GM12878 (cell line): ENCODE measurements around the gene GLOD5. TPM values are rescaled to one million over a fixed set of nuclear protein-coding genes. Genes with fewer than 3 reads are reported as not detected.

Source experiments
- ATAC-seq: fragments of 200-7000 bp; cut with Tn5 transposase; 3 replicates; pipeline ENCODE4 v1.9.1; 2020; ENCODE audit warnings: mild to moderate bottlenecking, moderate library complexity
- BruUV-seq: library from RNA; stranded (reverse); fragments of 400-500 nt; replicated peaks from 2 replicates; lab custom pipeline; 2021; lab: Mats Ljungman, UMichigan
- CTCF ChIA-PET: fragments of 300-600 bp; sonication (Branson Sonifier 250); formaldehyde crosslinking; extraction: SDS; loops from one replicate; lab custom pipeline; 2021; ENCODE audit warnings: inconsistent platforms; lab: Yijun Ruan, JAX
- POLR2A ChIA-PET: fragments of 350-600 bp; formaldehyde crosslinking; extraction: SDS; loops from one replicate; lab custom pipeline; 2021; ENCODE audit warnings: inconsistent platforms; lab: Charles Lee
- RAD21 ChIA-PET: fragments of 300-600 bp; sonication (Branson Sonifier 250); formaldehyde crosslinking; loops from one replicate; lab custom pipeline; 2023; ENCODE audit warnings: antibody characterized with exemption; ENCODE audit not compliant: unreplicated experiment; lab: Charles Lee
- SMC1A ChIA-PET: fragments of 300-600 bp; sonication (Branson Sonifier 250); formaldehyde crosslinking; loops from one replicate; lab custom pipeline; 2023; ENCODE audit not compliant: unreplicated experiment, uncharacterized antibody; lab: Charles Lee
- DNase-seq: peaks from one replicate; pipeline ENCODE4 v3.0.0-alpha.2; 2011; ENCODE audit warnings: low read depth, low spot score
- FAIRE-seq: peaks from 3 replicates; lab custom pipeline; 2011; peaks lifted over from hg19 to GRCh38; lab: Jason Lieb, UNC
- H2AFZ ChIP-seq: 2 replicates; pipeline ENCODE4 v1.6.0; 2011; ENCODE audit warnings: low read depth, low read length, control low read depth; ENCODE audit not compliant: control insufficient read depth
- H3K27ac ChIP-seq: 2 replicates; pipeline ENCODE4 v1.5.1; 2011; ENCODE audit warnings: control low read depth; ENCODE audit not compliant: control insufficient read depth, insufficient read depth
- H3K27me3 ChIP-seq, 2 experiments: replicated peaks in 1 of 2; 2 replicates each; pipeline versions ENCODE4 v1.6.0 to v1.6.1; 2011; ENCODE audit warnings: low read length in 1 of 2; ENCODE audit not compliant: control insufficient read depth in 2 of 2, insufficient read depth in 2 of 2
- H3K36me3 ChIP-seq, 2 experiments: 2 replicates each; pipeline ENCODE4 v1.5.1; 2011; ENCODE audit warnings: low read length in 1 of 2; ENCODE audit not compliant: control insufficient read depth in 2 of 2, insufficient read depth in 2 of 2
- H3K4me1 ChIP-seq: 2 replicates; pipeline ENCODE4 v1.6.1; 2011; ENCODE audit warnings: mild to moderate bottlenecking, low read length, moderate library complexity, mixed read lengths; ENCODE audit not compliant: control insufficient read depth, insufficient read depth
- H3K4me2 ChIP-seq: 2 replicates; pipeline ENCODE4 v1.6.0; 2011; ENCODE audit warnings: control low read depth; ENCODE audit not compliant: control insufficient read depth, insufficient read depth
- H3K4me3 ChIP-seq: fragments of 200-600 bp; sonication (generic); 2 replicates; pipeline ENCODE4 v1.5.1; 2016
- H3K79me2 ChIP-seq: 2 replicates; pipeline ENCODE4 v1.6.0; 2011; ENCODE audit warnings: low read length; ENCODE audit not compliant: control insufficient read depth, insufficient read depth
- H3K9ac ChIP-seq: 2 replicates; pipeline ENCODE4 v1.8.0; 2011; ENCODE audit warnings: low read length, control low read depth, mixed read lengths; ENCODE audit not compliant: control insufficient read depth, insufficient read depth
- H3K9me3 ChIP-seq: replicated peaks from 3 replicates; pipeline ENCODE4 v1.5.1; 2011; ENCODE audit warnings: mild to moderate bottlenecking, low read length; ENCODE audit not compliant: control insufficient read depth, insufficient read depth
- H4K20me1 ChIP-seq: 2 replicates; pipeline ENCODE4 v1.6.0; 2011; ENCODE audit not compliant: control insufficient read depth, insufficient read depth
- ATF7 ChIP-seq: fragments of 450-650 bp; IDR thresholded peaks from 2 replicates; pipeline ENCODE4 v1.6.1; 2016; ENCODE audit warnings: low read depth, mild to moderate bottlenecking
- BACH1 ChIP-seq: fragments of 450-650 bp; IDR thresholded peaks from 2 replicates; pipeline ENCODE4 v1.6.1; 2017; ENCODE audit warnings: mild to moderate bottlenecking, borderline replicate concordance
- CBX3 ChIP-seq: fragments of 200-600 bp; sonication (generic); IDR thresholded peaks from 2 replicates; pipeline ENCODE4 v1.6.1; 2016; ENCODE audit warnings: low read depth, borderline replicate concordance
- CBX5 ChIP-seq: sonication (generic); IDR thresholded peaks from 2 replicates; pipeline ENCODE4 v1.6.1; 2016; ENCODE audit warnings: low read depth, moderate library complexity, mild to moderate bottlenecking, inconsistent platforms
- IKZF2 ChIP-seq, 2 experiments: fragments of 450-650 bp; IDR thresholded peaks; 2 replicates each; pipeline ENCODE4 v1.6.1; 2017; ENCODE audit warnings: mild to moderate bottlenecking in 2 of 2, moderate library complexity in 2 of 2
- IRF4 ChIP-seq: IDR thresholded peaks from 2 replicates; pipeline ENCODE4 v1.6.1; 2011; ENCODE audit warnings: low read depth, low read length
- JUNB ChIP-seq: IDR thresholded peaks from 2 replicates; pipeline ENCODE4 v1.6.1; 2016; ENCODE audit warnings: antibody characterized with exemption, mild to moderate bottlenecking
- MEF2B ChIP-seq: fragments of 450-650 bp; IDR thresholded peaks from 2 replicates; pipeline ENCODE4 v1.6.1; 2018; ENCODE audit warnings: mild to moderate bottlenecking, moderate library complexity; ENCODE audit not compliant: partially characterized antibody, poor library complexity, severe bottlenecking
- MYC ChIP-seq: IDR thresholded peaks from 2 replicates; pipeline ENCODE4 v1.6.1; 2011; ENCODE audit warnings: mild to moderate bottlenecking, low read length, moderate library complexity, inconsistent platforms; ENCODE audit not compliant: insufficient read depth, insufficient replicate concordance, insufficient read length, severe bottlenecking
- PML ChIP-seq: IDR thresholded peaks from 2 replicates; pipeline ENCODE4 v1.6.1; 2012; ENCODE audit warnings: low read length, inconsistent platforms
- RAD51 ChIP-seq: fragments of 450-650 bp; IDR thresholded peaks from 2 replicates; pipeline ENCODE4 v1.6.1; 2016; ENCODE audit warnings: moderate library complexity, mild to moderate bottlenecking, inconsistent platforms
- RCOR1 ChIP-seq: conservative IDR thresholded peaks from 2 replicates; pipeline ENCODE4 v1.6.1; 2012; ENCODE audit warnings: low read depth, low read length, improper control_type of control experiment
- RELA ChIP-seq: fragments of 450-650 bp; IDR thresholded peaks from 2 replicates; pipeline ENCODE4 v1.8.0; 2014; ENCODE audit warnings: borderline replicate concordance; ENCODE audit not compliant: partially characterized antibody
- SKIL ChIP-seq: fragments of 450-650 bp; IDR thresholded peaks from 2 replicates; pipeline ENCODE4 v1.6.1; 2017; ENCODE audit warnings: mild to moderate bottlenecking, low read depth, inconsistent platforms; ENCODE audit not compliant: poor library complexity, severe bottlenecking
- TAF1 ChIP-seq: IDR thresholded peaks from 2 replicates; pipeline ENCODE4 v1.6.1; 2011; ENCODE audit warnings: mild to moderate bottlenecking, low read depth, low read length, borderline replicate concordance
- TCF3 ChIP-seq: IDR thresholded peaks from 2 replicates; pipeline ENCODE4 v1.6.1; 2012; ENCODE audit warnings: low read depth, mild to moderate bottlenecking, low read length, borderline replicate concordance; ENCODE audit not compliant: insufficient read depth
- TCF7 ChIP-seq: IDR thresholded peaks from 2 replicates; pipeline ENCODE4 v1.6.1; 2014; ENCODE audit warnings: antibody characterized with exemption, borderline replicate concordance
- WRNIP1 ChIP-seq: IDR thresholded peaks from 2 replicates; pipeline ENCODE4 v1.6.1; 2011; ENCODE audit warnings: low read depth, low read length, improper control_type of control experiment, borderline replicate concordance
- YY1 ChIP-seq: IDR thresholded peaks from 2 replicates; pipeline ENCODE4 v1.6.1; 2011; ENCODE audit warnings: low read depth, mild to moderate bottlenecking, low read length
- ZNF207 ChIP-seq: fragments of 450-650 bp; IDR thresholded peaks from 2 replicates; pipeline ENCODE4 v1.6.1; 2014; ENCODE audit warnings: antibody characterized with exemption, mild to moderate bottlenecking, borderline replicate concordance
- WGBS: methylation state at CpG from one replicate; pipeline ENCODE4 v1.1.6; 2016; ENCODE audit warnings: low lambda C conversion rate; ENCODE audit not compliant: insufficient replicate concordance, insufficient coverage; ENCODE audit errors: missing lambda C conversion rate; 5-methylcytosine and 5-hydroxymethylcytosine counted together
- in situ Hi-C: fragments of 300-500 bp; cut with MboI; formaldehyde crosslinking; loops from 9 replicates; pipeline ENCODE4 v1.14.3; 2018; ENCODE audit warnings: mixed read lengths
- intact Hi-C: fragments of 100-400 bp; cut with micrococcal nuclease; formaldehyde crosslinking; loops from one replicate; pipeline ENCODE4 v1.14.2; 2022; ENCODE audit not compliant: unreplicated experiment
- polyA plus RNA-seq, 11 experiments: library from polyadenylated mRNA; depleted of rRNA in 4 of 11; unstranded in 6 of 11; stranded (reverse) in 5 of 11; fragments of >200 nt; fragmentation: Nextera tagmentation in 4 of 11; fragmentation: Illumina TruSeq in 1 of 11; extraction: Ambion mirVana in 4 of 11; extraction: Trizol in 1 of 11; gene quantifications; 1 replicate in 1 of 11; 2 replicates in 10 of 11; pipeline versions ENCODE4 v1.2.1 to v1.2.3, GENCODE V29; 2011 to 2016; ENCODE audit warnings: inconsistent platforms in 2 of 11, missing spikeins in 2 of 11, low read depth in 1 of 11
- total RNA-seq, 4 experiments: library from RNA; depleted of rRNA in 3 of 4; stranded (reverse); fragments of >200 nt in 3 of 4; fragmentation: Illumina TruSeq in 1 of 4; extraction: Trizol in 1 of 4; gene quantifications; 2 replicates each; pipeline versions ENCODE4 v1.2.1 to v1.2.3, GENCODE V29; 2013 to 2021

The GLOD5 gene
- total and polyA plus RNA-seq, 10 of the 15 experiments (the other 5 are each of a cell fraction or from before 2014, with no cell fraction given): not detected

GRCh38 chrX:48726596-48726995 is 35.0 kb upstream of the GLOD5 start:
- no peak for ATAC-seq
- SMC1A ChIA-PET: no interaction called here
- TF ChIP-seq RAD51 (no peak), TAF1 (no peak), RCOR1 (no peak), WRNIP1 (no peak), ATF7 (no peak), CBX3 (no peak), TCF3 (no peak), MYC (no peak), MEF2B (no peak), JUNB (no peak), RELA (no peak), PML (no peak), CBX5 (no peak), IKZF2 (IDR thresholded peaks at IDR 0.05) (no peak), SKIL (no peak), ZNF207 (no peak), BACH1 (no peak), YY1 (no peak), TCF7 (no peak), IRF4 (no peak)
- Histone ChIP-seq H3K4me3 (no peak overlapping the region), H3K9ac (no peak overlapping the region), H3K9me3 (no peaks in the 10 kb centered on the region), H3K79me2 (no peaks in the 10 kb centered on the region), H3K4me1 (no peaks in the 10 kb centered on the region), H3K27ac (no peak overlapping the region), H2AFZ (no peak overlapping the region), H3K27me3 (no peaks in the 10 kb centered on the region), H3K4me2 (no peak overlapping the region), H4K20me1 (no peaks in the 10 kb centered on the region), H3K36me3 (no peaks in the 10 kb centered on the region)
- CTCF ChIA-PET: no interaction called here
- POLR2A ChIA-PET: interaction anchor here (0.6 to 1.5 kb wide), 3 partner anchors 11 to 358 kb away, joined by 3 to 4 read pairs (median 4); partner anchors contain the start of gene HDAC6
- BruUV-seq: no TSS peak
- no peak for DNase-seq
- in situ Hi-C loops (no loop called here), intact Hi-C loops (no loop called here)
- no peak for FAIRE-seq
- RAD21 ChIA-PET: no interaction called here
- 52% methylated on average over 2 of the region's 2 CpGs for WGBS
